HepG2 (cell line): ENCODE measurements around the gene BUD23. TPM values are rescaled to one million over a fixed set of nuclear protein-coding genes. Genes with fewer than 3 reads are reported as not detected.

Experiments
- BCL3 ChIP-seq: sonication (generic); formaldehyde crosslinking; IDR thresholded peaks from 2 replicates; pipeline ENCODE4 v1.5.1; 2020; ENCODE audit warnings: mild to moderate bottlenecking, missing genetic modification reagents, moderate library complexity
- ETS1 ChIP-seq: sonication (generic); formaldehyde crosslinking; IDR thresholded peaks from 2 replicates; pipeline ENCODE4 v1.4.0; 2020; ENCODE audit warnings: missing genetic modification reagents
- HNF4A ChIP-seq: sonication (generic); formaldehyde crosslinking; IDR thresholded peaks from 2 replicates; pipeline ENCODE4 v1.4.0; 2020; ENCODE audit warnings: missing genetic modification reagents
- HOXA3 ChIP-seq: sonication (generic); formaldehyde crosslinking; IDR thresholded peaks from 2 replicates; pipeline ENCODE4 v1.5.0; 2020; ENCODE audit warnings: missing genetic modification reagents
- HOXD1 ChIP-seq: sonication (generic); formaldehyde crosslinking; IDR thresholded peaks from 2 replicates; pipeline ENCODE4 v1.5.0; 2020; ENCODE audit warnings: missing genetic modification reagents
- KLF12 ChIP-seq: sonication (generic); formaldehyde crosslinking; IDR thresholded peaks from 2 replicates; pipeline ENCODE4 v1.4.0; 2020; ENCODE audit warnings: missing genetic modification reagents, borderline replicate concordance
- MTA1 ChIP-seq: sonication (generic); formaldehyde crosslinking; IDR thresholded peaks from 2 replicates; pipeline ENCODE4 v1.4.0; 2020; ENCODE audit warnings: missing genetic modification reagents, mild to moderate bottlenecking, borderline replicate concordance
- NFE2L2 ChIP-seq: fragments of 150-350 bp; IDR thresholded peaks from 2 replicates; pipeline ENCODE4 v1.6.1; 2014; ENCODE audit warnings: low read length
- PCBP1 ChIP-seq: fragments of 200-400 bp; formaldehyde crosslinking; IDR thresholded peaks from 2 replicates; pipeline ENCODE4 v1.6.1; 2017; ENCODE audit warnings: mild to moderate bottlenecking, low read depth, low read length, borderline replicate concordance
- PRDM15 ChIP-seq: sonication (generic); formaldehyde crosslinking; IDR thresholded peaks from 2 replicates; pipeline ENCODE4 v1.4.0; 2020; ENCODE audit warnings: missing genetic modification reagents
- RARA ChIP-seq: IDR thresholded peaks from 2 replicates; pipeline ENCODE4 v1.6.1; 2016; ENCODE audit warnings: missing genetic modification reagents, missing compliant biosample characterization
- RXRA ChIP-seq: sonication (generic); formaldehyde crosslinking; IDR thresholded peaks from 2 replicates; pipeline ENCODE4 v1.5.1; 2020; ENCODE audit warnings: missing genetic modification reagents
- SOX5 ChIP-seq: IDR thresholded peaks from 2 replicates; pipeline ENCODE4 v1.6.1; 2016; ENCODE audit warnings: borderline replicate concordance
- SRSF4 ChIP-seq: fragments of 200-400 bp; formaldehyde crosslinking; IDR thresholded peaks from one replicate; pipeline ENCODE4 v1.6.1; 2018; ENCODE audit warnings: mild to moderate bottlenecking, low read depth, low read length, moderate library complexity; ENCODE audit not compliant: poor library complexity, severe bottlenecking
- YY1 ChIP-seq: IDR thresholded peaks from 2 replicates; pipeline ENCODE4 v1.6.1; 2011; ENCODE audit warnings: low read length, low read depth, moderate library complexity, mild to moderate bottlenecking; ENCODE audit not compliant: insufficient read depth, insufficient replicate concordance
- ZBTB33 ChIP-seq: sonication (generic); formaldehyde crosslinking; IDR thresholded peaks from 2 replicates; pipeline ENCODE4 v1.4.0; 2020; ENCODE audit warnings: missing genetic modification reagents
- ZFX ChIP-seq: sonication (generic); formaldehyde crosslinking; IDR thresholded peaks from 2 replicates; pipeline ENCODE4 v1.4.0; 2020; ENCODE audit warnings: mild to moderate bottlenecking, low read depth, missing genetic modification reagents, moderate library complexity
- ZNF230 ChIP-seq: sonication (generic); formaldehyde crosslinking; IDR thresholded peaks from 2 replicates; pipeline ENCODE4 v1.4.0; 2020; ENCODE audit warnings: mild to moderate bottlenecking, missing genetic modification reagents
- ZNF432 ChIP-seq: sonication (generic); formaldehyde crosslinking; IDR thresholded peaks from 2 replicates; pipeline ENCODE4 v1.5.0; 2020; ENCODE audit warnings: missing genetic modification reagents, mild to moderate bottlenecking, borderline replicate concordance
- ZNF589 ChIP-seq: sonication (generic); formaldehyde crosslinking; conservative IDR thresholded peaks from 2 replicates; pipeline ENCODE4 v1.8.0; 2022; ENCODE audit warnings: mild to moderate bottlenecking, moderate library complexity, missing genetic modification reagents
- ZSCAN21 ChIP-seq: sonication (generic); formaldehyde crosslinking; IDR thresholded peaks from 2 replicates; pipeline ENCODE4 v1.8.0; 2022; ENCODE audit warnings: mild to moderate bottlenecking, missing genetic modification reagents, moderate library complexity, borderline replicate concordance
- polyA plus RNA-seq, 8 experiments: library from polyadenylated mRNA; depleted of rRNA in 3 of 8; stranded (reverse) in 7 of 8; unstranded in 1 of 8; fragments of >200 nt; fragmentation: Illumina TruSeq in 4 of 8; extraction: Trizol in 4 of 8; gene quantifications; 2 replicates each; pipeline versions ENCODE4 v1.2.1 to v1.2.3, GENCODE V29; 2011 to 2016; ENCODE audit warnings: low read depth in 4 of 8, missing spikeins in 1 of 8, mixed read lengths in 1 of 8; ENCODE audit not compliant: insufficient read depth in 1 of 8
- total RNA-seq, 5 experiments: library from RNA; depleted of rRNA; stranded (reverse); fragments of >200 nt; fragmentation: Illumina TruSeq; extraction: Trizol; gene quantifications; 2 replicates each; pipeline ENCODE4 v1.2.3, GENCODE V29; 2016; ENCODE audit warnings: low read depth in 1 of 5

BUD23 gene
- total and polyA plus RNA-seq, 2 of the 13 experiments (the other 11 are each of a cell fraction or from before 2014, with no cell fraction given): 47.5 to 54.5 TPM

GRCh38 chr7:73667344-73668102 lies 15.9 kb upstream of the BUD23 start, which contains the start of gene VPS37D (continued):
- TF ChIP-seq ZBTB33 (CRISPR knock-in tag) (0 out of 2 replicates have a peak, but pooled peaks have one; percentile 36), SOX5 (0 out of 2 replicates have a peak, but pooled peaks have one; percentile 34), HNF4A (CRISPR knock-in tag) (no peak), NFE2L2 (no peak), BCL3 (CRISPR knock-in tag) (peak; percentile 49; the same call in 1 of the 2 replicates), ETS1 (CRISPR knock-in tag) (no peak), YY1 (peak; percentile 78), HOXD1 (CRISPR knock-in tag) (no peak), ZFX (0 out of 2 replicates have a peak, but pooled peaks have one; percentile 37), RXRA (CRISPR knock-in tag) (peak; percentile 23; the same call in 1 of the 2 replicates), SRSF4 (no peak), ZNF432 (CRISPR knock-in tag) (no peak), RARA (CRISPR knock-in tag) (peak; percentile 20; the same call in 1 of the 2 replicates), PCBP1 (no peak), HOXA3 (CRISPR knock-in tag) (peak; percentile 54; the same call in 1 of the 2 replicates), PRDM15 (CRISPR knock-in tag) (peak; percentile 98), KLF12 (CRISPR knock-in tag) (0 out of 2 replicates have a peak, but pooled peaks have one; percentile 59), ZSCAN21 (CRISPR knock-in tag) (no peak), MTA1 (CRISPR knock-in tag) (peak; percentile 44; the same call in 1 of the 2 replicates), ZNF230 (no peak), ZNF589 (no peak)
